Right lung (tissue), 5 donors: ENCODE results near the gene RAI1. TPM values are rescaled to one million over a fixed set of nuclear protein-coding genes. Genes with fewer than 3 reads are reported as not detected.

ENCODE experiments used
- DNase-seq, 2 donors: peaks; one replicate each; pipeline ENCODE4 v3.0.0-alpha.2; 2013
- polyA plus RNA-seq, 5 donors: library from polyadenylated mRNA; unstranded; fragments of 120-200 nt; gene quantifications; one replicate each; pipeline versions ENCODE4 v1.2.1 to v1.2.3, GENCODE V29; 2013; ENCODE audit warnings: inconsistent platforms in 1 of 5, low replicate concordance in 1 of 5; ENCODE audit not compliant: insufficient read length in 5 of 5, insufficient read depth in 1 of 5

The RAI1 gene
- polyA plus RNA-seq, 5 donors, result 24.0 to 37.7 (median 35.8) TPM

GRCh38 chr17:17762744-17763105, 81.5 kb downstream of the RAI1 start:
- DNase-seq, result no peak

- no peak for DNase-seq
Observed at GRCh38 chr17:17763136-17763535, 81.9 kb downstream of the RAI1 start.

GRCh38 chr17:17763734-17764133, 82.5 kb downstream of the RAI1 start:
- DNase-seq, result no peak

GRCh38 chr17:17765359-17766076, 84.3 kb downstream of the RAI1 start:
- no peak for DNase-seq

DNA sequence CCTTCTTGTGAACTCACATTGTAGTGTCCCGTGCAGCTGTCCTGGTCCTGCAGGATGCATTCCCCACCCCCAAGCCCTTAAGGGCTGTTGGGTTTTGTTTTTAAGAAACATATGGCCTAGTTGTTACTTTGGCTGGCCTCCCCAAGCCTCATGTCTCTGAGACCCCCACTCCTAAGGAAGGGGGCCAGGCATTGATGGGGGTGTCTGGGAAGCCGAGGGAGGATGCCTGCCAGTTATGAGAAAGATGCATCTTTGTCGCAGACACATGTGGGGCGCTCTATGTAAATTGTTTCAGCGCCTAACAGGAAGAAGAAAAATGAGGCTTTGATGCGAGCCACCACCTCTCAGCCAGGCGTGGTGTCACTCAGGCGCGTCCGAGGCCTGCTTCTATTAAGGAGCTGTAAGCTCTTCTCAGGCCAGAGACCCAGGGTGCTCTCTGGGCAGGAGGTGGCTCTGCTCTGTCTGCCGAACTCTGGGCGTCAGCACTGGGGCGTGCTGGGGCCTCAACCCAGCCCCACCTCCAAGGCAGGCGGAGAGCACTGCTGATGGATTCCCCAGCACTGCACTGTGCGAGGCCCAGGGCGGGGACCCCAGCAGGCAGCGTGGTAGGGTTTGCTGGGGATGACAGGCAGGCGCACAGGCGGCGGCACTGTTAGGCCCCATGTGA, 85.0 kb downstream of the RAI1 start:
- DNase-seq, result no peak

DNA sequence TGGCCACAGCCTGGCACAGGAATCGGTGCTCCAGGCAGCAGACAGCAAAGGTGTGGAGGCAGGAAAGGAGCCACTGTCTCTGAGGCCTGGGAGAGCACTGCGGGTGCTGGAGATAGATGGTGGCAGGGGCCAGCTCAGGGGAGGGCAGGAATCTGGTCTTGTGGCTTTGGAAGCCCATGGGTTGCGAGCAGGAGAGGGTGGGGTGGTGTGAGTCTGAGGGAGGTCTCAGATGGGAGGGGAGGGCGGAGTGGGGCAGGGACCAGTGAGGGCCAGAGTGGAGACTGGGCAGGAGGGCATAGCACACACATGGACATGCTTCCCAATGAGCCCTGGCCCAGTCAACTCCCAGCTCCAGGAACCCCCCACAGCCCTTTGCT, 85.5 kb downstream of the RAI1 start:
- DNase-seq, result no peak

- no peak for DNase-seq
Observed at GRCh38 chr17:17767154-17767869, 86.1 kb downstream of the RAI1 start.

DNA sequence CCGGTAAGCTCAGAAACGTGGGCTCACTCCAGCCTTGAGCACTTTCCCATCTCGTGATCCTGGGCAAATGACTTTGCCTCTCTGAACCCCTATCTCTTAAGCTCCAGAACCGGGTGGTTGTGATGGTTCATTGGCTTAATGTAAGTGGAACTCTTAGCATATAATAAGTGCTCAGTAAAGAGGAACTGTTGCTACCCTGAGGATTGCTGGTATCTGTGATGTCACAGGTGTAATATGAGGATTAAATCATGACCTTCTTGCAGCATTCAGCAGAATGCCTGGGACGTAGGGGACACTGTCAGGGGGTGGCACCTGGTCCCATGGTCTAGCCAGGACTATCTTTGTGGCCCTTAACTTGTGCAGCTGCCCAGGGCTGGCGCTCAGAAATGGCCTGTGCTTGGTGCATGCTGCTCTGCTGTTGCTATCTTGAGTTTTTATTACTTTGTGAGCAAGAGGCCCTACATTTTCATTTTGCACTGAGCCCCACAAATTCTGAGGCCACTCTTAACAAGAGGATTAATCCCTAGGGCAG, 86.7 kb downstream of the RAI1 start:
- DNase-seq, result no peak

GRCh38 chr17:17768424-17769088, 87.3 kb downstream of the RAI1 start:
- DNase-seq, result no peak

GRCh38 chr17:17769869-17770631, 88.8 kb downstream of the RAI1 start:
- no peak for DNase-seq

DNA sequence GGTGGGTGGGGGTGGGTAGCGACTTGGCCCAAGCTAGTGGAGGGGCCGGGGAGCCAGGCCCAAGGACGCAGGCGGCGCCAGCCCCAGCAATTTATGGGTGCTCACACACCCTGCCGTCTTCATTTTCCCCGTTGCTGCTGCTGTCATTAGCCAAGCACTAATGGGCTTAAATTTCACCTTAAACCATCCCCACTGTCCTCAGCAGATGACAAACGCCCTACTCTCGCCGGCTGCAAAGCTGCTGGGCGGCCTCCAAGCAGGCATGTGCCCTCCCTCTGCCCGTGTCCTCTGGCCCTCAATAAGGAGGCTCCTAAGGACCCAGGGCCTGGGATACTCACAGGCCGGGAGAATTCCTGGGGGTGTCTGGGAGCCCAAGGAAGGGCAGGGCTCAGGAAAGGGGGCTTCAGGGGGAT, 89.4 kb downstream of the RAI1 start:
- DNase-seq, result no peak

DNA sequence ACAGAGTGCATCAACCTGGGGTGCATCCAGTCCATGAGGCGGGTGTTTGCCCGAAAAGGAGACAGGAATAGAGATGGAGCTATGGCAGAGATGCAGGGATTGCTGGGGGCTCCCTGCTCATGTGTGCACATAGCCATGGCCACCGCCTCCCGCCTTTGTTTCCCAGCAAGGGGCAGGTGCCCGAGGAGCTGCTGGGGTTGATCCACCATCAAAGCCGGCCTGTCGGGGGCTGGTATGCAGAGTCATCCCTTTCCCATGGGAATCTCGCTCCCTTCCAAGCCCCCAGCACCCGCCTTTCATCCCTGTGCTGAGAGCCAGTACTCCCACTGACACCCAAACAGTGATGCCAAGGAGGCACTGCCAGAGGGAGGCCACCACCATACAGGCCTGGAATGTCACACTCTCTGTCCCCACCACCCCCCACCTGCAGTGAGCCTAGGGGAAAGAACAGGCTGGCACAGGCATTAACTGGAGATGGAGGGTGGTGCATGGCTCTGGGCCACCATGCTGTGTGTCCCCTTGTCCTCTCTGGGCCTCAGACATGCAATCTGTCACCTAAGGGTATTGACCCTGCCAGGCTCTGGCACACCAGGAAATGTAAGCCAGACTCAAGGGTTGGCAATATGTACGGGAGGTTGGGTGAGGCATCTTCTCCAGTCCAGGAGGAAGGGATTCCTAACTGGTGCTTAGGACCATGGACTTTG, 90.4 kb downstream of the RAI1 start:
- no peak for DNase-seq

GRCh38 chr17:17772231-17772630, 91.0 kb downstream of the RAI1 start:
- DNase-seq, result no peak

GRCh38 chr17:17774009-17774881, 93.0 kb downstream of the RAI1 start:
- DNase-seq, result no peak

GRCh38 chr17:17776889-17777288, 95.6 kb downstream of the RAI1 start:
- no peak for DNase-seq

GRCh38 chr17:17778308-17779014, 97.2 kb downstream of the RAI1 start:
- peak; percentile 95 to 96 for DNase-seq

DNA sequence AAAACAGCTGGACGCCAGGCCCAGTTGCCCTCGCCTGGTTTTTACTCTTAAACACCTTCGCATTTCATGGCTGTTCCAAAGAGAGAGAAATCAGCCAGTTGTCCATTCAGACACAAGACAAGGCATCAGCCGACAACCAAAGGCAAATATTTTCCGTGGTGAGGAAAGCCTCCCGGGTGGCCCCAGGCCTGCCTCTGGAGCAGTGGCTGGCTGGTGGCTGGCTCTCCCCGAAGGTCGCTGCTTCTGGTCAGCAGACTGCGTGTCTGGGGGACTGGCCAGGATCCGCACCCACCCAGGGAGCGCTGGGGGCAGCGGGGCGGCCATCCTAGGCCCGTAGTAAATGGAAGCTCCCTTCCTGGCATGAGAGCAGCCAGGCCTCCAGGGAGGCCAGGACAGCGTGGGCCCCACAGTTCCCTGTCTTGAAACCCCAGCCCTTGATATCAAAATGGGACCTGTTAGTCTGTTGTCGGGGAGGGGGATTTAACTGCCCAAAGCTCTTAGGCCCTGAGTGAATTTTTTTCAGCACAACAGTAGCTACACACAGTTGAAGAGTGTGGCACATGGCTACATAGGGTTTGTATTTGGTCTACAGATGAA, 97.9 kb downstream of the RAI1 start:
- DNase-seq, result no peak

GRCh38 chr17:17780922-17781590, 99.8 kb downstream of the RAI1 start:
- DNase-seq, result peak; percentile 48 to 55
